Endothelial cell of coronary artery (primary cell): ENCODE measurements around the gene CD300A. TPM values are rescaled to one million over a fixed set of nuclear protein-coding genes. Genes with fewer than 3 reads are reported as not detected.

Experiments used
- total RNA-seq: library from RNA; depleted of rRNA; stranded (reverse); fragments of >200 nt; gene quantifications from 2 replicates; pipeline ENCODE4 v1.2.3, GENCODE V29; 2014

Gene CD300A
- total RNA-seq: not detected in 2 replicates

DNA sequence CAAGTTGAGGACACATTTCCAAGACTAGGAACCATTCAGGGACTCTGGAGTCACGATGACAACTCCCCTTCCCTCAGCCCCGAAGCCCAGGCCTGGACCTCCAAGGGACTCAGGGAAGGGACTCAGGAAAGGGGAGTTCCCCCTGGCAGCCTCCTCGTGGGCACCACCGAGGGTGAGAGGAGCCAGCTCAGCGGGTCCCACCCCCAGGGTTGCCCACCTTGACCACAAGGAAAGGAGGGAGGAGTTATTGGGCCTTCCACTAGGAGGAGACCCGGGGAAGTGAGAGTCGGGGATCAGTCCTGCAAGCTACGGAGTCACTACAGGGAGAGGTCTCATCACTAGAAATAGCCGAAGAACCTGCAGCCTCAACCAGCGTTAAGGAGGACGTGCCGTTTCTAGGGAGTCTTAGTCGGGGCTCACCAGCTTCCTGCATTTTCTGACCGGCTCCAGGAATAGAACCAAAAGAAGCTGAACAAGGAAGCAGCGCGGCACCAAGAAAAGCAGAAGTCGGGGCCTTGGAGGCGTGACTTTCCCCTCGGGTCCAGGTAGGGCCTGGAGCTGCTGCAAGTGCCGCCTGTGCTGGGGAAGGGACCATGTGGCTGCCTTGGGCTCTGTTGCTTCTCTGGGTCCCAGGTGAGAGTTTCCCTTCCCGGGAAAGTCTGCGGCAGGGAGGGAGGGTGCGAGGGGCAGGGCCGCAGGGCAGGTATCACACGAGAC lies at the start of gene CD300A:
Gene CD300A, plus strand, starts transcription at position 524 of the 717 bp plus-strand sequence. Its CDS starts 70 bp downstream, at position 594.

DNA sequence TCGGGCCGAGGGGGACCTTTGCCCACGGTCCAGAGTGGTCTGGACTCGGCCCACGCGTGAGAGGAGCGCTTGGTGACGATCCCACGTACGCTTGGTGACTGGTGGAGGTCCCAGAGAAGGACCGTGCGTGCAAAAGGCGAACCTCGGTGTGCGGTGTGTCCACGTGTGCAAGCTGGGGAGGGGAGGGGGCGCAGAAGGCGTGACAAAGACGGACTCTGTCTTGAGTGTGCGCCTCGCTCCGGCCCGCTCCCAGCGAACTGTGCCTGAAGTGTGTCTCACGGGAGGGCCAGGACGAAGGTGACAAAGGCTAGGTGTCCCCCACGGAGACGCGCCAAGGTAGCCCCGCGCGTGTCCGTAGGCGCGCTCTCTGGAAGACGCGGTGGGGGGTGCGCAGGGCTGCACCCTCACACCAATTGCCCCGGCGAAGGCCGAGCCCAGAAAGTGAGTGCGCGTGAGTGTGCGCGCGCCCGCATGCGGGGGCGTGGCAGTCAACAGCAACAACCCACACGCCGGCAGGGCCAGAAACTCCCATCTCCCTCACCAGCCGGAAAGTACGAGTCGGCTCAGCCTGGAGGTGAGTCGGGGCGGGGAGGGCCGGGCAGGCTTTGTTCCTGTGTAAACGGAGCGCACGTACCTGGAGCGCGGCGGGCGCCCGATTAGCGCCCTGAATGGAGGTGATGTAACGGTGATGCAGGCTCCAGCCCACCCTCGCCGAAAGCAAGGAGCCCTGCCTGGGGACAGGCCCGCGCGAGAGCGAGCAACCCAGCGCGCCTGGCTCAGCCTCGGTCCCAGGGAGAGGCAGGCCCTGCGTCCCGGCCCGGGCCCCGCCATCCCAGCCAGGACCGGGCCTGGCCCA lies 34.6 kb upstream of the CD300A start, which contains the start of gene GPRC5C:
Gene GPRC5C, plus strand, starts transcription at position 521 of the 856 bp plus-strand sequence. CDS start 7,689 bp downstream, outside the sequence.

DNA sequence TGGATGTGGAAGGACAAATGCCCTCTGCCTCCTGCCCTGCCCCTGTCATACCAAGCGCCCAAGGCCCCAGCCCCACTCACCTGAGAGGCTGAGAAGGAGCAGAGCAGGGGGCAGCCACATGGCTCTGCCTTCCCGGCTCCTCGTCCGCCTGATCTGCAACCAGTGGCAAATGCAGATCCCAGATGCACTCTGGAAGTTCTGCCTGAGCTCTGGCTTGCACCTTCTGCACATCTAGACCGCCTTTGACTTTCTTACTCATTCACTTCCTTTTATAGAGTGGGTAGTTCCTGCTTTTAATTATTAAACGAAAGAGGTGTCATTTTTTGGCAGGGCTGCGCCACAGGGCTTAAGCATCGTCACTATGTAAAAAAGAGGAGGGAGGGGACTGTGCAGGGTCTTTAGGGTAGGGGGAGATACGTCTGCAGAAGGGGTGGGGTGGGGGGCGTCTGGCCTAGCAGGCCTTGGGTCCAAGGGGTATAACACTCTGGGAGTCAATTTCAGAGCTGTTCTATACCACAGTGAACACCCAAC lies 64.9 kb downstream of the CD300A start, which contains the start of gene CD300LB:
Gene CD300LB, minus strand, starts transcription at position 245 of the 531 bp plus-strand sequence. Its CDS starts 125 bp downstream, at position 120.

Other genes with a start within 250 kb of the CD300A start
- not detected in 2 replicates for gene DNAI2, start 192.4 kb upstream of the CD300A start, total RNA-seq
- 0.38 and 0.99 TPM in 2 replicates for gene KIF19, start 140.4 kb upstream of the CD300A start, total RNA-seq
- gene BTBD17, start 104.8 kb upstream of the CD300A start, total RNA-seq: not detected in 2 replicates
- not detected in 2 replicates for gene GPR142, start 99.1 kb upstream of the CD300A start, total RNA-seq
- gene GPRC5C, start 34.5 kb upstream of the CD300A start, total RNA-seq: 0.09 and 0.66 TPM in 2 replicates
- gene CD300LB, start 64.8 kb downstream of the CD300A start, total RNA-seq: not detected in 2 replicates
- not detected in 2 replicates for gene CD300C, start 79.5 kb downstream of the CD300A start, total RNA-seq
- gene CD300H, start 100.9 kb downstream of the CD300A start, total RNA-seq: not detected in 2 replicates
- not detected in 2 replicates for gene CD300LD, start 125.6 kb downstream of the CD300A start, total RNA-seq
- gene CD300E, start 157.1 kb downstream of the CD300A start, total RNA-seq: not detected in 2 replicates
- not detected in 2 replicates for gene CD300LF, start 246.3 kb downstream of the CD300A start, total RNA-seq